GM18867 (cell line): Measurements from ENCODE around the gene CPLX1.

Experiments used
- ATAC-seq: cut with Tn5 transposase; IDR thresholded peaks from one replicate; pipeline ENCODE4 v1.9.1; 2021; ENCODE audit warnings: mild to moderate bottlenecking, moderate library complexity; ENCODE audit not compliant: unreplicated experiment

The CPLX1 gene

DNA sequence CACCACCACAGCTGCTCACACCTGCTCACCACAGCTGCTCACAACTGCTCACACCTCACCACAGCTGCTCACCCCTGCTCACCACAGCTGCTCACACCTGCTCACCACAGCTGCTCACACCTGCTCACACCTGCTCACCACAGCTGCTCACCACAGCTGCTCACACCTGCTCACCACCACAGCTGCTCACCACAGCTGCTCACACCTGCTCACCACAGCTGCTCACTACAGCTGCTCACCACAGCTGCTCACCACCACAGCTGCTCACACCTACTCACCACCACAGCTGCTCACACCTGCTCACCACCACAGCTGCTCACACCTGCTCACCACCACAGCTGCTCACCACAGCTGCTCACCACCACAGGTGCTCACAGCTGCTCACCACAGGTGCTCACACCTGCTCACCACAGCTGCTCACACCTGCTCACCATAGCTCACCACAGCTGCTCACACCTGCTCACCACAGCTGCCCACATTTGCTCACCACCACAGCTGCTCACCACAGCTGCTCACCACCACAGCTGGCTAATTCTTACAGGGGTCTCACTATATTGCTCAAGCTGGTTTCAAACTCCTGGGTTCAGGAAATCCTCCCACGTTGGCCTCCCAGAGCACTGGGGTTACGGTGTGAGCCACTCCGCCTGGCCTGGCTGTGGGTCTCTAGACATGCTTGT lies 30.4 kb upstream of the CPLX1 start:
- ATAC-seq = no peak

DNA sequence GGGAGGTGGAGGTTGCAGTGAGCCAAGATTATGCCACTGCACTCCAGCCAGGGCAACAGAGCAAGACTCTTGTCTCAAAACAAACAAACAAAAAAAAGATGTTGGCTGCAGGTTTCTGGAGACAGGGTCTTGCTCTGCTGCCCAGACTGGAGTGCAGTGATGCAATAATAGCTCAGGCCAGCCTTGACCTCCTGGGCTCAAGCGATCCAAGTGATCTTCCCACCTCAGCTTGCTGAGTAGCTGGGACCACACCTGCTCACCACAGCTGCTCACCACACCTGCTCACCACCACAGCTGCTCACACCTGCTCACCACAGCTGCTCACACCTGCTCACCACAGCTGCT lies 29.9 kb upstream of the CPLX1 start:
- no peak for ATAC-seq

DNA sequence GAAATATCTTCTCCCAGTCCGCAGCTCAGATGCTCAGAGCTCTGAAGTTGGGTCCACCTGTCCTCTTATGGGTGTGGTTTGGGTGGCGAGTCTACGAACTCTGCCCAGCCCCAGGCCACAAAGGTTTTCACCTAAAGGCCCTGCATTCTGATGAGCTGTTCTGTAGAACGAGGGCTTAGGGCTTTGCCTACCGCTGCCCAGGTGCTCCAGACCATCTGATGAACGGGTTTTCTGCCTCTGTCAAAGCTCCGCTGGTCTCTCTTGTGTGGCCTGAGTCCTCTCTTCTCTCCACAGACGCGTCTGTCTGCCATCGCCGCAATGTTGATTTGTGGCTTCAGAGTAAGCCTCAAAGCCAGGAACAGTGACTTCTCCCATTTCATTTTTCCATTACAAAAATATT lies 28.4 kb upstream of the CPLX1 start:
- ATAC-seq = no peak

DNA sequence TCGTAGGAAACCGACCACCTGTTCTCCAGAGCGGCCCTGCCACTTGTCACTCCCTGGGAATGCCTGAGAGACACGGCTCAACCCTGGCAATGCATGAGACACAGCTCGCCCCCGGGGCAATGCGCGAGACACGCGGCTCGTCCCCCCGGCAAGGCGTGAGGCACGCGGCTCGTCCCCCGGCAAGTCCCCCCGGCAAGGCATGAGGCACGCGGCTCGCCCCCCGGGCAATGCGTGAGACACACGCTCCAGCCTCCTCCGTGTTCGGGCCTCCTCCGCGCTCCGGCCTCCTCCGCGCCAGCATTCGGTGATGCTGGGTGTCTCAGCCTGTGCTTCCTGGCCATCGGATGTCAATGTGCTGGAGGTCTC lies 27.5 kb upstream of the CPLX1 start:
- ATAC-seq = no peak

DNA sequence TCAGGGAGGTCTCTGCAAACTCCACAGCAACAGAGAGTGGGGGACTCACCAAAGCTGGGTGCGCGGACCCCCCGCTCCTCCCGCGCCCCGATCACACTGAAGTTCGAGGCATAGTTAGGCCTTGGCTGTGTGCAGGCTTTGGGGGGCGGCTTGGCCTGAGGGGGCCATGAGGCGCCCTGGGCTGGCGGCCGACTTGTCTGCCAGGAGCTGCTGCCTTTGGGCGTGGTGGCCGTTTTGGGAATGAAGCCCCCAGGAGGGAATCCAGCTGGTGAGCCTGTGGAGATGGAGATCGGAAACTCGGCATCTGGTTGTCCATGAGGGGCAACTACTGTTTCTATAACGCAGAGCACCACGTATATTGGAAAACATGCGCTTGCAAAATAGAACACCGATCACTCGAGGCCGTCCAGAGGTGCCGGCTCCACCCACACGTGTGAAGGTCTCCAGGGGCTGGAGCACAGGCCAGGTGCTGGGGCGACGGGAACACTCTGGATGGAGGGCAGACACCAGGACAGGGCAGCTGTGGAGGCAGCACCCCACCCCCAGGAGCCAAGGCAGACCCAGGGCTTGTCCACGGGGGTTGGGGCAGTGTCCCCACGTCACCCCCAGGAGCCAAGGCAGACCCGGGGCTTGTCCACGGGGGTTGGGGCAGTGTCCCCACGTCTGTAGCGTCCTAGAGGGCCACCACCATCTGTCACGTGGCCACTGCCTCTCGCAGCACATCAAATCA lies 25.9 kb upstream of the CPLX1 start:
- no peak for ATAC-seq

DNA sequence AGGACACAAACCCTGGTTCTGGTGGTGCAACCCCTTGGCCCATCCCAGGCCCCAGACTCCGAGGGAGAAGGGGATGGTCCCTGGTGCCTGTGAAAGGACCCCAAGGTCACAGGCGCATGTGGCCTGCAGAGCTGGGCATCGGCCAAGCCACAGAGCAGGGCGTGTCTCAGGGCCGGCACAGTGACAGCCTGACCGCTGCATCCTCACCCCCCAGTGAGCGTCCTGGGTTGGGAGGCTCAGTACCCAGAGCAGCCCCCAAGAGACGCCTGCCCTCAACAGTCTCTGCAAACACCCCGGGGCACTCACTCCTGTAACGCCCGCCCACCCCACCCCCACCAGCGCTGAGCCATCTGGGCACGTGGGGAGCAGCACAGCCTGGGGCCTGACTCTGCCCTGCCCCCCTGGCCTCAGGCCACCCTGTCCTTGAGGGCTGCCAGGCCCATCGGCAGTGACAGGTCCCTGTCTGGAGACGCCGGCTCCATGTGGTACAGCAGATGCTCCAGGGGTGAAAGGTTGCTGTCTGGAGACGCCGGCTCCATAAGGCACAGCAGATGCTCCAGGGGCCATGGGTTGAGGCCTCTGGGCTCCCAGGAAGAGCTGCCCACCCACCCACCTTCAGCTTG lies 24.5 kb upstream of the CPLX1 start:
- ATAC-seq = no peak

DNA sequence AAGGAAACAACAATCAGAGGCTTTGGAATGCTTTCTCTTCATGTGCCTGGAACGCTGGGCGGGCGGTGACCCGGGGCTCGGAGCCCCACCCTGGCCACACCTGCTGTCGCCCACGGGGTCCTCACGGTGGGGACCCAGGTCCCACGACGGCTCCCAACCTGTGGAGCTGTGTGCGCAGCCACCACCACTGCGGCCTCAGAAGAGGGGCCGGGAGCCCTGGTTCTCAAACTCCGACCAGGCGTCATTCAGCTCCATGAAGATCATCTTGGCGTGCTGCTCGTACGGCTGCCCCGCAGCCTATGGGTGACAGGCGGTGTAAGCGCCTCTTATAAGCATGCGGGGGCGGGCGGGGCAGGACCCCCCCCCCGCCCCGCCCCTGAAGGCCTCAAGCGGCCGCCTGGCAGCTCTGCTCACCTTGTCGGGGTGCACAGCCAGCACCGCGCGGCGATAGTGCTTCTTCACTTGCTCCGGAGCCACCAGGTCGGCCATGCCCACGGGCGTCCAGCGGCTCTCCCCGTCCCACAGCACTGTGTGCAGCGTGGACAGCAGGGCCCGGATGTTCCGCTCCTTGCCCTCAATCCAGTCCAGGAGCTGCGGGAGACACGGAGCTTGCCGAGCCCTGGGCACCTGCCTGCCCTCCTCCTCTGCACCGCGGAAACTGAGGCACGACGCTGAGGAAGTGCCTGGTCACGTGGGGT lies 23.7 kb upstream of the CPLX1 start:
- ATAC-seq = no peak

DNA sequence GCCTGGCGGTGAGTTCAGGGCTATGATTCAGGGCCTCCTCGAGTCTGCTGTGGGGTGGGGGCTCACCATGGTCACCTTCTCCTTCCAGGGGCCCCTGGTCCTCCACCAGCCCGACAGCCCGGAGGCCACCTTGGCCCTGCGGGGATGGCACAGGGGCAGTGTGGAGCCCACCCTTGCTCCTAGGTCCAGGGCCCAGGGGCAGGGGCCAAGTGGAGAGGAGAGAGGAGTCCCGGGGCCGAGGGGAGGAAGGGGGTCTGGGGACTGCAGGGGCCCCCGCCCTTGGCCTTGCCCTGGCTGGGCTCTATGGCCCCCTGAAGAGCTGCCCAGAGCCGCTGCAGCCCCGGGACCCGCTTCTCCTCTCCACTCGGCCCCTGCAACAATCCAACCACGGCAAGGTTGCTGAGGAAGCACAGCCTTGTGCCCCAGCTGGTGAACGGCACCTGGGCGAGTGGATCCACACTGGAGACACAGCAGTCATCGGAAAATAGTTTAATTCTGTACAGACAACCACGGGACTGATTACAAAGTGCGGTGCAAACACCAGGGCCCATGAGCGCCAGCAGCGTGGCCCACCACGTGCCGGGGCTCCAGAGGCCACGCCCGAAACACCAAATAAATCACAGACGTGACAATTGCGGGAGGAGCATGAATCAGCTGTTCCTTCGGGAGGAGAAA lies 23.0 kb upstream of the CPLX1 start:
- no peak for ATAC-seq

DNA sequence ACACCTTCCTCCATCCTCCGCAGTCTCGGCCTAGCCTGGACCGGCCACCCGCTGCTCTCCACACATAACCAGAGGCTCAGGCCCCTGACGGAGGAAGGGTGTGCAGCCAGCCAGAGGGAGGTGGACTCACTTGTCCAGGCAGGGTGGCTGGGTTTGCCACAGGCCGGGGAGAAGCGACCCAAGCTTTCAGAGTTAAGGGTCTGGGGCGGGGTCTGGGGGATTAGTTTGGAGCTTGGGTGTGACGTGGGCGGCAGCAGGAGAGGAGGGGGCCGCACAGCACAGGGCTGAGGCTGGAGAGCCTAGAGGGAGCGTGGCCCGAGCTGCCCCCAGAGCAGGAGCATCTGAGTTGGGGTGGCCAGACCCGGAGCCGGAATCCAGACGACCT lies 22.4 kb upstream of the CPLX1 start:
- ATAC-seq = no peak

DNA sequence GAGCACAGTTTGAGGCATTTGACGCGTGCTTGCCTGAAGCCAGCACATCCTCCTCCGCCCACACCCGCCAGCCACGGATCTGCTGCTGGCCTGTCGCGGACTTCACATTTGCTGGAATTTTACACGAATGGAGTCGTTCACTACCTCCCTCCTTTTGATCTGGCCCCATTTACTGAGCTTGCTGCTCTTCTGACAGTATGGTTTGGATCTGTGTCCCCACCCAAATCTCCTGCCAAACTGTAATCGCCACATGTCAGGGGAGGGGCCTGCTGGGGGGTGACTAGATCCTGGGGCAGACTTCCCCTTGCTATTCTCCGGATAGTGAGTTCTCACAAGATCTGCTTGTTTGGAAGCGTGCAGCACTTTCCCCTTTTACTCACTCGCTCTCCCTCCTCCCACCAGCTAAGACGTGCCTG lies 19.9 kb upstream of the CPLX1 start:
- no peak for ATAC-seq

DNA sequence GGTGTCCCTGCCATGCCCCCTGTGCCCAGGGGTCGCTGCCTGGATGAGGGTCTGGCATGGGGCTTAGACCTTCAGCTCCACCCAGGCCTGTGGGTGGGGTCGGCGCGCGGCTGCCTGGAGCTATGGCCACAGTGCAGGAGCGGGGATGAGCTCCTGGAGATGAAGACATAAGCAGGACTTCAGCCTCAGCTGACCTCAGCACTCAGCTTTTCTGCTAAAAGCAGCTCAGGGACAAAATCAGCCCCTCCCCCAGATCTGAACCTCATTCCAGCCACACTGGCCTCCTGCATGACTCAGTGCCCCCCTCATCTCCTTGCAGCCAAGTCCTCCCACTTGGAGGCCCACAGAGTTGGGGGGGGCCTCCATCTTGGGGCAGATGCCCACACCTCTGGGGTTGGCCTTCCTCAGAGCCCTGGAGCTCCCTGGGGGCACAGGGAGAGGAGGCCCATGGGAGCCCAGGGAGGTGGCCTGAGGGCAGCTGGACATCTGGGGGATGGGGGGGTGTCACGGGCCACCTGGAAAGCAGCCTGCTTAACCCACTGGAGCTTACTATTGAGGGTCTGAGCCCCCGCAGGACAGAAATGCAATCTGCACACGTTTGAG lies 19.4 kb upstream of the CPLX1 start:
- no peak for ATAC-seq

DNA sequence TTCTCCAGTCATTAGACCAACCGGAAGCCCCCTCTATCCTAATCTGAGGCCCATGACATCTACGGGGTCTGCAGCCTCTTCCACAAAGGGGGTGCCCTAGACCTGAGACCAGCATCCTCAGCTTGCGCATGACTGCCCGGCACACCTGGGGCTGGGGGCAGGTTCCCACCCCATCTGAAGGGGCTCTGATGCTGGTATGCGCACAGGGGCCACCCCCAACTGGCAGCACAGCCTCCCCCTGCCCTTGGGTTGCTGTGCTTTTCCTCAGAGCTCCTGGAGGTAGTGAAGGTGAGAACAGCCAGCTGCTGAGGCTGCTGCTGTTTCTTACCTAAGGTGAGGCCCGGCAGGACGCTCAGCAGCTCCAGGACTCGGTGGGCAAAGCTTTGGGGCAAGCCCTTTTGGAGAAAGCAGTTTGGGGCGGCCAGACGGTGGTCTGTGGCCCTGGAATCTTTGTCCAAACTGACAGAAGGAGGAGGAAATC lies 18.9 kb upstream of the CPLX1 start:
- ATAC-seq = no peak

DNA sequence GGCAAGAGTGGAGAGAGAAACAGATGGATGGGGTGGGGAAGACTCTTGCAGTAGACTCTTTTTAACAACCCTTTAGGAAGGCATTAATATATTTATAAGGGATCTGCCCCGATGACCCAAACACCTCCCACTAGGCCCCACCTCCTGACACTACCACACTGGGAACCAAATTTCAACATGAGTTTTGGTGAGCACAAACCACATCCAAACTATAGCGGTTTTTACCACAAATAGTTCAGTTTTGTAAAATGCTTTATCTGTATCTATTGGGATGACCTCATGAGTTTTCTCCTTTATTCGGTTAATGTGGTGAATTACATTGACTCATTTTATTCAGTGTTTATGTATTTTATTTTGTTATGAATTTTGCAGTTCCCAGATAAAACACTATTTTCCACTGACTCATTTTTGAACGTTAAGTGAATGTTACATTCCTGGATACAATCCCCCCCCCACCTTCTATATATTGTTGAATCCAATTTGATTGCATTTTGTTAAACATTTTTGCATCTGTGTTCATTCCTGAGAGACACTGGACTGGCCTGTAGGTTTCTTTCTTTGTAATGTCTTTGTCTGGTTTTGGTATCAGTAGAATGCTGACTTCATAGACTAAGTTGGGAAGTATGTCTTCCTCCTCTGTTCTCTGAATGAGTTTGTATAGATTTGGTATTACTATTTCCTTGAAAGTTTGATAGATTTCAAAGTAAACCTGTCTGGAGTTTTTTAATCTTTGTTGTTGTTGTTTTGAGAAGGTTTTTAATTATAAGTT lies 13.9 kb upstream of the CPLX1 start:
- no peak for ATAC-seq

DNA sequence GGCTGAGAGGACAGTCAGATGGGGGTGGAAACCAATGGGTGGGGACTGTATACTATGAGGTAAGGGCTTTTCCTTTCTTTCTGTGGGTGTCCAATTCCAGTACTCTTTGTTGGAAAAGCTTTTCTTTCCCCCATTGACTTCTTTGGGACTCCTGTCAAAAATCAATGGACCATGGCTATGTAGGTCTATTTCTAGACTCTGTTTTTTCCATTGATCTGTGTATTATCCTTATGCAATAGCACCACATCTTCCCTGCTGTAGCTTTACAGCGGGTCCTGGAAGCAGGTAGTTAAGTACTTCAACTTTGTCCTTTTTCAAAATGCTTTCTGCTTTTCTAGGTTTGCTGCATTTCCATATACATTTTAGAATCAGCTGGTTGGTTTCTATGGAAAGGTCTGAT lies 11.8 kb upstream of the CPLX1 start:
- ATAC-seq = no peak

DNA sequence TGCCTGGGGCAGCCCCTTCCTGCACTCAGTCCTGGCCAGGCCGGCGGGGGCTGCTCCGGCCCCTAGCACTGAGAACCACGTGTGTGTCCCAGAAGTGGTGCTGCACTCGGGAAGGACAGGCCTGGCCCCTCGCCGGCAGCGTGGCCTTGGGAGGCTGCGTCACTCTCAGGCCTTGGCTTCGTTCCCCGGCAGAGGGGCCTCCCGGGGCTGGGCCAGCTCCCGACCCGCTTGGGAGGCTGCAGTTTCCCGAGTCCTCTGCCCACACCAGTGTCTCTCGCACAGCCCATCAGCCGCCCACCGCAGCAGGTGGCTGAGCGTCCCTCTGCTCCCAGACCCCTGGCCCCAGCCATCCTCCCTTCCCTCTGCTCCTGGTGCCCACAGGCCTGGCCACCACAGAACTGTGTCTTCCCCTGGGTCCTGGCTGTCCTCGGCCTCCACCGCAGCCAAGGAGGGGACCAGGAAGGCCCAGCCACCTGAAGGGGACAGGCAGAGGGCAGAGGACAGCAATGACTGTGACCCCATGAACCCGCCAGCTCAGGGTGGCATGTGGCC lies 10.9 kb upstream of the CPLX1 start:
- ATAC-seq = no peak

DNA sequence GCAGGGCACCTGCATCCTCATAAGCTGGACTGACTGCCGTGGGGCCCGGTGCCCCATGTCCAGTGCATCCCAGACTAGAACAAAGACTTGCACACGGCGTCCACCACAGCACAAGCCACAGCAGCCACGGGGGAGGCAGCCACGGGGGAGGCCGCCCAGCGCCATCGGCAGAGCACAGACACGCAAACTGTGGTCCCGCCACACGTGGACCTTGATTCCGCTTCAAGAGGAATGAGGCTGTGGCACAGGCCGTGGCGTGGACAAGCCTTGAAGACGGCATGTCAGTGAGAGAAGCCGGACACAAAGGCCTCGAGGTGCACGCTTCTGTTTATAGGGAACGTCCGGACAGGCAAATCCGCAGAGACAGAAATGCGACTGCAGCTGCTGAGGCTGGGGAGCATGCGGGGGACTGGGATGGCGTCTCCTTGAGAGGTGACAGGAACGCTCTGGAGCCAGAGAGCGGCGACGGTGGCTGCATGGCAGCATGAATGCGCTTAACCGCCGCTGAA lies 10.1 kb upstream of the CPLX1 start:
- ATAC-seq = no peak

DNA sequence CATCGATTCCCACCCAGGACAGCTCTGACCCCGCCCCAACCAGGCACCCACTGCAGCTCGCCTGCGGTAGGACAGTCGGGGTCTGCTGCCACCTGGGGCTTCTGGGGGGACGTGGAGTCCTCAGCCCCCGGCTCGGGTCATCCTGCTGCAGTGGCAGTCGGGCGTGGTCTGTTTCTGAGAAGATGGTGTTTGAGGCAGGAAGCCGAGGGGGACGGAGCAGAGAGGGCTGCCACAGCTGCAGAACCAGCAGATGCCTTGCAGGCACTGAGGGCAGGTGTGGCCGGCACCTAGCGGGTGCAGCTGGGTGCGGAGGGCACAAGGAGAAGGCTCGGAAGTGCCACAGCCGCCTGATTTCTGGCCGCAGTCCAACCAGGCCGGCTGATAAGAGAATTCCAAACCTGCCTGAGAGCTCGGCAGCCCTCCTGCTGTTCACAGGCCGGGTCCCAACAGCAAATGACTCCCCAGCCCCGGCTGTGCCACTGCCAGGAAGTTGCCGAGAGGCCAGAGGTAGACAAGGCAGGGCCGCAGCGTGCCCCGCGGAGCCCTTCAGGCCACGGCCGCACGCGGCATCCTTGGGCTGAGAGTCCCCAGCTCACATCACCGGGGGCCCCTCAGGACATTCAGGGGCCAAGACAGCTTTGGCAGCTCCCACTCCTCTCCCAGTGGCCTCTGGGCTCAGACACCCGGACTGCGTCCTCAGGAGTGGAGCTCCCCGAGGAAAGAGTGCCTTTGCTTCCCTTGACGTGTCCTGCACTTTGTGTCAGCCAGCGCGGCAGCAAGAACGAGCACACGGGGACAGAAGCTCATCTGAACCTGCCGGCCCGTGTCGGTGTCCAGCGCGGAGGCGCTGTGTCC lies 9.4 kb upstream of the CPLX1 start:
- no peak for ATAC-seq

DNA sequence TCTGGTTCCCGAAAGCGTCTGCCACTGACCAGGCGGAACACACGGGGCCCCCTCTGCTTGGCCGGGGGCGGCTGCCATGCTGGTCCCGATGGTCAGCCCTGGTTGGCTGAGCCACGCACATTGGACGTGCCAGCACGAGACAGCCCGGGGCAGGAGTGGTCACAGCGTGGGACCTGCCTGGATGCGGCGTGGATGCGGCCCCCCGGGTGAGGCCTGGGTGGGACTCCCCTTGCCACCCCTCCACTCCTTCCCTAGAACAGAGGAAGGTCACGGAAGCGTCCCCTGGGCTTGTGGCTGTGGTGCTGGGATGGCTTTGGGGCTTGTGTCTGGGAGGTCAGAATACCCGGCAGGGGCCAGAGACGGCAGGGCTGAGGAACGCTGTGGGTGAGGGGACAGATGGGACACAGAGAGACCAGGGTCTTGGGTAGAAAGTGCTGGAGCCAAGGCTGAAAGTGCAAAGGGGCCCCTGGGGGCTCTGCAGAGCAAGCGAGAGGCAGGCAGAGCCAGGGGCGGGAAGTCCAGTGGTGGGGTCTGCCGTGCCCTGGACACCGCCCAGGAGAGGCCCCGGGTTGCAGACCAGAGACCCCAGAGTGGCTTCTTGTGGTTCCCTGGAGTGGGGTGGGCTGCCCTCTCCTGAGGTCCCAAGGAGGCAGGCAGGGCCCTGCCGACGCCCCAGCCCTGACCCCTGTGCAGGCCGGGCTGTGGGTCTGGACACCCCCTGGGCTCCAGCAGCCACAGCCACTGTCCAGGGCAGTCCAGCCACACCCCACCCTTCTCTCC lies 8.6 kb upstream of the CPLX1 start:
- no peak for ATAC-seq
